TTC549 (cell line): ENCODE measurements around the gene FAM168A.
A peak's percentile ranks its signal among the peaks of the same experiment; 100 is the strongest.

Experiments used
- FAIRE-seq: peaks from 2 replicates; lab custom pipeline; 2012; peaks lifted over from hg19 to GRCh38; lab: Jason Lieb, UNC

Gene FAM168A, protein sequence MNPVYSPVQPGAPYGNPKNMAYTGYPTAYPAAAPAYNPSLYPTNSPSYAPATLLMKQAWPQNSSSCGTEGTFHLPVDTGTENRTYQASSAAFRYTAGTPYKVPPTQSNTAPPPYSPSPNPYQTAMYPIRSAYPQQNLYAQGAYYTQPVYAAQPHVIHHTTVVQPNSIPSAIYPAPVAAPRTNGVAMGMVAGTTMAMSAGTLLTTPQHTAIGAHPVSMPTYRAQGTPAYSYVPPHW

DNA sequence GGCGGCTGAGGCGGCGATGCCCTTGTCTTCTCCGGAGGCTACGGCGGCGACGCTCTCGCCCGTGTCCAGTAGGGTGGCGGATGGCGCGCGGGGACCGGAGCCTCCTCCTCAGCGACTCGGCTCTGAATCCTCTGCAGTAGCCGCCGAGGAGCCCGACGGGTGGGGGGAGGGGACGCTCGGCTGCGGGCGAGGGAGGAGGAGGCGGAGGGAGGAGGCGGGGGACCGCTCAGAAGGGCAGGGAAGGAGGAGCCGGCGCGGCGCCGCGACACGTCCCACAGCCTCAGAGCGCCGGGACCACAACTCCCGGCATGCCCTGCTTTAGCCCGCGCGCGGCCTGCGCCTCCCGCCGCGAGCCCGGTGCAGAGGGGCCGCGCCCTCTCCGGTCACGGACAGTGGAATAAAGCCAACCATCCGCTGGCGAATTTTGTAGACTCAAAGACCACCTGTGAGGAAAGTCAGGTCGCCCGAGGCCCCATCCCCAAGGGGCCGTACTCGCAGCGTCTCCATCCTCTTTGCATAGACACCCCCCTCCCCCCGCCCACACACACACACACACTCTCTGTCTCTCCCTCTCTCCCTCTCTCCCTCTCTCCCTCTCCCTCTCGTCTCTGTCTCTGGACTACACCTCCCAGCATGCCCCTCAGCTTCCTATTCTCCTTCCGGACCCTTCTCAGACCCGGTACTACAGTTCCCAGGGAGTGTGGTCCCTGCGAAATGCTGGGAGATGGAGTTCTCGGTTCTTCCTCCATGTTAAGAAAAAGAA is at the start of gene FAM168A:
Gene FAM168A (minus strand): TSS at position 157 of the 763 bp plus-strand sequence. CDS start 129,638 bp downstream, outside the sequence.
- FAIRE-seq: peak; percentile 57

DNA sequence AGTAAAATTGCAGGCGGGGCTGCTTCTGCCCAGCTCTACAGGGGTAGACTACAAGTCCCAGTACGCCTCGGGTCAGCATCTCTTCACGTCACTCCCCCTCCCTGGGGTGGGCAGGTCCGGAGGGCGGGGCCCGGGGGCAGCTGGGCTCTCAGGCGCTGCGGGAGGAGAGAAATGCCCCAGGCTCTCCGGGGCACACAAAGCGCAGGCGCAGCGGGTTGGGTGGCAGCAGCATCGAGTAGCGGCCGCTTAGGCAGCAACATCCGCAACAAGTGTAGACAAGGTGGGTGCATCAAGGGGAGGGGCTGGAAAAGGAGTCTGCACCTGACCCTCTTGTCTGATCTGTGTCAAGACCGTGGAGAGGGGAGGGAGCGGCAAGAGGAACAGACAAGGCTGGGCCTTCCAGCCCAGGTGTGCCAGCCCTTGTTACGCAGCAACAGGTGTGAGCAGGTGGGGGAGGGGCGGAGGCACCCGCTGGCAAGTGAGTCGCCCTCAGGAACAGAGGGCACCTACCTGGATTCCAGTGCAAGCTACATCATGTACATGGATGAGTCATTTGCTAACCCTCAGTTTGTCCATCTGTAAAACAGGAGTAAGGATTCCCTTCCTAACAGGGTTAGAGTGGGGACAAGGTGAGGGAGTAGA is 49.7 kb upstream of the FAM168A start:
- FAIRE-seq: peak; percentile 51

DNA sequence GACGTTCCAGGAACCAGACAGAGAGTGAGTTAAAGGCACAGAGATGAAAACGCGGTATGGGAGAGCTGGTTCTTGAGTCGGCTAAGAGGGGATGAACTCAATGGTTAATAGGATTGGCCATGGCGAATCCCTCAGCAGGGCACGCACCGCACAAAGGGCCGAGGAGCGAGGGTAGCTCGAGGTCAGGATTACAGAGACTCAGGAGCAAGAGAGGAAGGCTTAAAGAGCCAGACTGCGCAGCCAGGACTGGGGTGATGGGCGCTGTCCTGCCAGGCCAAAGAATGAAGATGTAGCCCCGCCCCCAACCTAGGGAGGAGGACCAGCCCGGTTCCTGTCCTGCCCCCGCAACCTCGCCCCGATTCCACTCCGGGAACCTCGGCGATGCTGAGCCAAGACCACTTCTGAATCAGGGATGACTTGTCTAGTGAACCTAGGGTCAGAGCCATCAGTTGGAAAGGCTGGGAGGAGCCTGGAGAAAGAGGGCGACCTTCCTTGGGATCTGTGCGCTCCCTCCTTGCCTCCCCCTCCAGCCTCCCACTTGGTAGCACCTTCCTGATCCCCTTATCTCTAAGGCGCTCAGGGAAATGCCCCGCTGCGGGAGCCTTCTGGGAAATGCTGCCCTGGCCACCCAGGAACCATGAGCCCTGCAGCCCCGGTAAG is 48.2 kb upstream of the FAM168A start, which contains the start of gene PLEKHB1:
Gene PLEKHB1 (plus strand): TSS at position 610 of the 660 bp plus-strand sequence. CDS start 28 bp downstream, at position 638.
- FAIRE-seq: no peak

DNA sequence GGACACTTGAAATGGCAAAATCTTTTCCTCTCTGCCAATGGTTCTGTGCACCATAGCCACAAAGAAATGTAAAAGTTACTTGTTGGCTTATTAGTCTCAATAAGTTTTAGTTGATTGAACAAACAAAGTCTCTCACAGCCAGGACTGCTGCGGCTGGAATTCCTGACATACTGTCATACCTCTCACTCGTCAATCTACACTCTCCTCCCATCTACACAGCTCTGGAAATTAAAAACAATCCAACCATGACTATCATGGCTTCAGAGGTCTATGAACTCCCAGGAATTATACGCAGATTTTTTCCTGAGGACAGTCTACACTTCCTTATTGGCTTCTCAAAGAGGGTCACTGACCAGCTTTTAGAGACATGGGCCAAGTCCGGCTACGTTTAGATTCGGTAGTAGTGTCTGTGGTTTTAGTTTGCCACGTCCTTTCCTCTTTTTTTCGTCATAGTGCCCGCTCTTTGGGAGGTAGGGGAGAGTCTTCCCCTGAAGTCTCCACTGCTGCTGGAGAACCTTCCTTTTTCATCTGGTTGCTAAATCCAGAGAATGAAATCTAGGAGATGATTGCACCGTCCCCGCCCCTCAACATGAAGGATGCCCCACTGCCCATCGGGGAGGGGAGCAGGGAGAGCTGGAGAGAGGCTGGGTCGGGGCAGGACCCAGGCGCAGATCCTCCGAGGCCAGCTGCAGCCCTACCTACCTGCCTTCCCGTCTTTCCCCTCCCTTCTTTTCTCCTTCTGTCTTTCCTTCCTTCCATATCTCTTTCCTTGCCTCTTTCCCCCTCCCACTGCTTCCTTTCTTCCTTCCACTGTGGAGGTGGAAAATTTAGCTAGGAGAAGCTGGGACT is 47.4 kb upstream of the FAM168A start:
- no peak for FAIRE-seq

DNA sequence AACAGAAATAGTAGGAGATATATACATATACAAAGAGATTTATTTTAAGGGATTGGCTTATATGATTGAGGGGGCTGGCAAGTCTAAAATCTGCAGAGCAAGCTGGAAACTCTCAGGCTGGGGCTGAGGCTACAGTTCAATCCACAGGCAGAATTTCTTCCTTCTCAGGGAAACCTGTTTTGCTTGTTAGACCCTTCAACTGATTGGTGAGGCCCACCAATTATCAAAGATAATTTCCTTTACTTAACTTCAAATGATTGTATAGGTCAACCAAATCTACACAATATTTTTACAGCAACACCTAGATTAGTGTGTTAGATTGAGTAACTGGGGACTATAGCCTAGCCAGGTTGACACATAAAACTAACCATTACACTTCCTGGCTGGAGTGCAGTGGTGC is 43.8 kb upstream of the FAM168A start:
- FAIRE-seq: no peak

DNA sequence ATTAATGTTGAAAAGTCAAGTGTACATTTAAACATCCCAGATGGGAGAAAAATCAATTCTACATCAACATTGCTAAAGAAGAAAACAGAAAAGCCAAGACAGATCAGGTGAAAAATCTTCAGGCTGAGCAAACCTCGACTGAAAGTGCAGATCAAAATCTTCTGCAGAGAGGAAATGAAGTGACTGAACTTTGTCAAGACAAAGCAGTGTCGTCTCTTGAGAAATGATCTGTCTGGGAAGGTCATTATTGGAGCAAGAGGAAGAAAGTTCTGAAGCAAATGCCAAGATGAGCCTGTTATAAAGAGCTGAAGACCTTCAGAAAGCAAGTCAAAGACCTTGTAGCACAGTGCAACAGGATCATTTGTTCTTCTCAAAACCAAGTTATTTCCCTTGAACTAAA is 42.7 kb upstream of the FAM168A start:
- no peak for FAIRE-seq

DNA sequence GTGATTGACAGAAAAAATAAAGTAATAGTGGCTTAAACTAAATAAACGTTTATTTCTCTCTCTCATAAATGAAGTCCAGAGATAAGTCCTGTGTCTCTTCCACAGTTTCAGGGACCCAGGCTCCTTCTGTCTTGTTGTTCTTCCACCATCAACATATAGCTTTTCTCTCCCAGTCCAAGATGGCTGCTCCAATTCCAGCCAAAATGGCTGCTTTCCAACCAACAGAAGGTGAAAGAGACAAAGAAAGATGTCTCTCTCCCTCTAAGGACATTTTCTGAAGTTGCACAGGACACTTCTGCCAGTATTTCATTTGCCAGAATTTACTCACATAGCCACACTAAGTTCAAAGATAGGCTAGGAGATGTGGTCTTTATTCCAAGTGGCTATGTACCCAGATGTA is 39.1 kb upstream of the FAM168A start:
- no peak for FAIRE-seq

DNA sequence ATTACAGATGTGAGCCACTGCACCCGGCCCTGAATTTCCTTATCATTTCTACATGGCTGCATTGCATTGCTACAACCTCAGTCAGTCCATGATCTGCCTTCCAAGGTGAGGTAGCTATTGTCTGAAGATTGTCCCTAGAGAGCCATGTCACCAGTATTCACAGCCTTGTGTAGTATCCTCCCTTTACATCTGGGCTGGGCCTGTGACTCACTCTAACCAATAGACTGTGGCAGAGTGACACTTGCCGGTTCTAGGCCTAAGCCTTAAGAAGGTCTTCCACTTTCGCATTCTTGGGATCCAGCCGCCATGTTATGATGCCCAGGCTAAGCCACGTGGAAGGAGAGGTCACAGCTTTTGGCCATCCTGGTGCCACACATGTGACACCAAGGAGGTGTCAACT is 38.3 kb upstream of the FAM168A start:
- FAIRE-seq: no peak

DNA sequence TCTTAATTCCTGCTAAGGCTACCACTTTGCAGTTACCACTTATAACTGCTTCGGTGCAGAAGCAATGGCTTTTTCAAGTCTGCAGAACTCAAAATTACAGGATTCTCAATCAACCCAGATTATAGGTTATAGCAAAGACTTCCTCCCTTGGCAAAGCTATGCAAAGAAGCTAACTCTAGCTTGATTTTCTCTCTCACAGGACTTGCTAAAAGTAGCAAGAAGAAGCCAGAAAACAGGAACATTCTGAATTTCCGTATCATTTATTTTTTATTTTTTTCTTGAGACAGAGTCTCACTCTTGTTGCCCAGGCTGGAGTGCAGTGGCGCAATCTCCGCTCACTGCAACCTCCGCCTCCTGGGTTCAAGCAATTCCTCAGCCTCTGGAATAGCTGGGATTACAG is 37.8 kb upstream of the FAM168A start:
- FAIRE-seq: no peak

DNA sequence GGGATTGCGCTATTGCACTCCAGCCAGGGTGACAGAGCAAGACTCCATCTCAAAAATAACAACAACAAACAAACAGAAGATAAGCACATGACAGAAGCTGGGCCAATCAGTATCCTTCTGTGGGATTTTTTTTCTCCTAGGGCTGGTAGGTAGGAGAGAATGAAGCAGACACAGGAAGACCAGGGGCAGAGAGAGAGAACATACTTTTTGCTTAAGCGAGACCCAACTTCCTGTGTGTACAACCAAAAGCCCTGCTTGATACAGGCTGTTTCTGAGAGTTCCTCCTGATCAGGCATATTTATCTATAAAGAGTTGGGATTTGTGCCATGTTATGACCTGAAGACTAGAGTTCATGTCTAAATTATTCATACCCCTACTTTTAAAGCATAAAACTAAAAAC is 36.1 kb upstream of the FAM168A start:
- FAIRE-seq: no peak

DNA sequence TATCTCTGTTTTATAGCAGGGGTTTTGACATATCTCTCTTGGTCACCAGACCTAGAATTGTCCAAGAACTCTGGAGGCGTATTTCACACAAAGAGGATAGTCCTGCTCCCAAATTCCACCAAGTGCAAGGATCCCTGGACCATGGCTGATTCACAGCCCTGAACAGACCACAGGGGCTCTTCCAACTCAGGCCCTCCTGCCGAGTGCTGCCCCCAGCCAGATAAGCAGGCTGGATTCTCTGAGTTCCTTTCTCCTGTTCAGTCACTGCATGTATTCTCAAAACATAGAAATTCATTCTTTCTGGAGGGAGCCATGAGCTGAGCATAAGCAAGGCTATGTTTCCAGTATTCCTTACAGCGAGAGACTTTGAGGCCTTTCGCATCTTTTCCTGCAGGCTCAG is 35.1 kb upstream of the FAM168A start:
- FAIRE-seq: no peak

DNA sequence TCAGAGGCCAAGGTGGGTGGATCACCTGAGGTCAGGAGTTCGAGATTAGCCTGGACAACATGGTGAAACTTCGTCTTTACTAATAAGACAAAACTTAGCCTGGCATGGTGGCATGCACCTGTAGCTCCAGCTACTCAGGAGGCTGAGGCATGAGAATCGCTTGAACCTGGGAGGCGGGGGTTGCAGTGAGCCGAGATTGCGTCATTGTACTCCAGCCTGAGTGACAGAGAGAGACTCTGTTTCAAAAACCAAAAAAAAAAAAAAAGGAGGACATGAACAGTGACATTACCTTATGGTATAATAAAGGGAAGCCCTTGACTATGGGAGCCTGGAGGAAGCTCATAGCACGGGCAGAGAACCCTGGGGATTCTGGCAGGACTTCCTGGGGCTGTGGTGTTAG is 32.0 kb upstream of the FAM168A start:
- no peak for FAIRE-seq

DNA sequence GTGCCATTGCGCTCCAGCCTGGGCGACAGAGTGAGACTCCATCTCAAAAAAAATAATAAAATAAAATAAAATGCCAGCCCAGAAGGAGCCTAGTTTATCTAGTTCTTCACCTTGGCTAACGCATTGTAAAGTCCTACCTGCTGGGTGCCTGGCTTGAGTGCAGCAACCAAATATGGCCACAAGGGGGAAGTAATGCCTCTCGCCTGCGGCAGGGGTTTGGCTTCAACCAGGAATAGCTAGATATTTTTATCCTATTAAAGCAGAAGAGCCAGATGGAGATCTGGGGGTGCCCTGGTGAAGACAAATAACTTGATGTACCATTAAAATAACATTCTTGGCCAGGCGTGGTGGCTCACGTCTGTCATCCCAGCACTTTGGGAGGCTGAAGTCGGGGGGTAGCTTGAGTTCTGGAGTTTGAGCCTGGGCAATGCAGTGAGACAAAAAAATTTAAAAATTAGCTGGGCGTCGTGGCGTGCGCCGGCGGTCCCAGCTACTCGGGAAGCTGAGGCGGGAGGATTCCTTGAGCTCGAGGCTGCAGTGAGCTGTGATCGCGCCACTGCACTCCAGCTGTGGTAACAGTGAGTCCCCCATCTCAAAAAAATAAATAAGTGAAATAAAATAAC is 27.9 kb upstream of the FAM168A start:
- peak; percentile 3 for FAIRE-seq

DNA sequence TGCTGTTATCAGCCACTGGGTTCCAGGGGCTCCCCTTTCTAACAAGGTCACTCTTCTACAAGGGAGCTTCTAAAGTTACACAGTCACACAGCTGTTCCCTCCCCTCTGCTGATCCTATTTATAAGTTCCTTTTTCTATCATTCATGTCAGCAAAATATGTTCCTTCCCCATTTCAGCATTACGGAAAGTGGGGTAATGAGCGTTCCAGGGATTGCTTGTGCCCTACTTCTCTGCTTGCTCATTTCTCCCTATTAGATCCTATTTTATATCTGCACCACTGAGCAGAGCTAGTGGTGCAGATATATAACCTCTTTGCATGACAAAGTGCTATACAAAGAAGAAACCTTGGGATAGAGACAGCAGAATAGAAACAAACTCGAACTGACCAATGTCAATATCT is 25.8 kb upstream of the FAM168A start:
- FAIRE-seq: no peak

DNA sequence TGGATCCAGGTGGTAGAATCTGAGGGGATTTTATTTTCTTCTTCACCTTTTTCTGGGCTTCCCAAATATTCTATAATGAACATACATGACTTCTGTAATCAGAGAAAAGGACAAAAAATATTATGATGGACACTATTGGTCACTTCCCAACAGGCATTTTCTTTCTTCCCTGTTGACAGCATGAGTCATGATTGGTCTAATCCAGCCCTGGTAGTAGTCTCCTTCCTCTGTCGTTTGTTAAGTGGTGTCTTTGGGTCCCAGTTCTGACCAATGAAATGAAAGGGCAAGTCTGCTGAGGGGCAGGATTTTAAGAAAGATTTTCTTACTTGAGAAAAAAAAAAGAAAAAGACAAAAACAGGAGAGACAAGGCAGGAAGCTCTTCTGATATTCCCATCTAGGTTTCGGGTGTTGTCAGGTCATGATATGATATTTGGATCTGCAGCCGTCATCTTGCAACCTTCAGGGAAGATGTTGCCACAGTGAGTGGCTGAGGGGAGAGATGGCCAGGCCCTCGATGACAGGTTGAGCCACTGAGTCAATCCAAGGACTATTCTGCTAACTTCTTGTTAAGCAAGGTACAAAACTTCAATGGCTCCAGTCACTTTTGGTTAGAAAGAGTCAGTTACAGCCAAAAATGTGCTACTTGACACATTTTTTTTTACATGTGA is 25.1 kb upstream of the FAM168A start:
- no peak for FAIRE-seq

DNA sequence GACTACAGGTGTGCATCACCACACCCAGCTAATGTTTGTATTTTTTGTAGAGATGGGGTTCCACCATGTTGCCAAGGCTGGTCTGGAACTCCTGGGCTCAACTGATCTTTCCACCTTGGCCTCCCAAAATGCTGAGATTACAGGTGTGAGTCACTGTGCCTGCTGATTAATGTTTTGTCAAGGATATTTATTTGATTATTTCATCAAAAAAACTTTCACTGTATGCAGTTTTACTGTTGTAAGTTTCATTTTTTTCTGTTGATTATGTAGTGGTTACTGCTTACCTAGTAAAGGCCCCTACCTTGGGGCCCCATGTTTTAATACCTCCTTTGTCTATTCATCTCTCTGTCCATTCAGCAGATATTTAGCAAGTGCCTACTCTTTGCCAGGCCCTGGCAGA is 16.7 kb upstream of the FAM168A start:
- no peak for FAIRE-seq

DNA sequence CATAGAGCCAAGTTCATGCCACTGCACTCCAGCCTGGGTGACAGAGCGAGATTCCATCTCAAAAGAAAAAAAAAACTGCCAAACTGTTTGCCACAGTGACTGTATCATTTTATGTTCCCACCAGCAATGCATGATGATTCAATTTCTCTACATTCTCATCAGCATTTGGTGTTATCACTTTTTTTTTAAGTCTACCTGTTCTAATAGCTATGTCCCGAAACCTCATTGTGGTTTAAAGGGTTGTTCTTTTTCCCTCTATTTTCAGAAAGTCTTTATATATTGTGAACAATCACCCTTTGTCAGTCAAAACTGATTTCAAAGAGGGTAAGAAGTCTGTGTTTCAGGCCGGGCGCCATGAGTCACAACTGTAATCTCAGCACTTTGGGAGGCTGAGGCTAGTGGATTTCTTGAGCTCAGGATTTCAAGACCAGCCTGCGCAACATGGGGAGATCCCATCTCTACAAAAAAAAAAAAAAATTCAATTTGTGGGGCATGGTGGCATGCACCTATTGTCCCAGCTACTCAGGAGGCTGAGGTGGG is 14.8 kb upstream of the FAM168A start:
- FAIRE-seq: no peak

DNA sequence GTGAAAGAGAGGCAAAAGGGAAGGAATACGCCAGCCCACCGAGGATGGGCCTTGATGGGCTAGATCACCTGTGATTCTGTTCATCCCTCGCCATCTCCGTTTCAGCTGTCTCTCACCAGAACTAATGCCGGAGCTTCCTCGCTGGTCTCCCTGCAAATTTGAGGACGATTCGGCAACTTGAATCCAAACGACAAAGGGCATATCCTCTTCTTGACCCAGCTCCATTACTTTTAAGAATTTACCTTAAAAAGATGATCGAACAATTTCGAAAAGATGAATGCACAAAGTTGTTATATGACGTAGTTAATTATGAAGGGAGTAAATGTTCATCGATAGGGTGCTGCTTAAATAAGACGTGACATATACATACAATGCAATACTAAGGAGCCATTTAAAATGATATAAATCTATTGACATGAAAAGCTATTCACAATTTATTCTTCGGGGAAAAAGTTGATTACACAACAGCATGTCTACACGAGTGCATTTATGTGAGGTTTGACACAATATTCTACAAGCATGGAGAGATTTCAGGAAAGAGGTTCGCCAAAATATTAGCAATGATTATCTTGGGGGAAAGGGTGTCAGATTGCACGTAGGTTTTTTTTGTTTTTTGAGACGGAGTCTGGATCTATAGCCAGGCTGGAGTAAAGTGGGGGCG is 937 bp upstream of the FAM168A start:
- no peak for FAIRE-seq

DNA sequence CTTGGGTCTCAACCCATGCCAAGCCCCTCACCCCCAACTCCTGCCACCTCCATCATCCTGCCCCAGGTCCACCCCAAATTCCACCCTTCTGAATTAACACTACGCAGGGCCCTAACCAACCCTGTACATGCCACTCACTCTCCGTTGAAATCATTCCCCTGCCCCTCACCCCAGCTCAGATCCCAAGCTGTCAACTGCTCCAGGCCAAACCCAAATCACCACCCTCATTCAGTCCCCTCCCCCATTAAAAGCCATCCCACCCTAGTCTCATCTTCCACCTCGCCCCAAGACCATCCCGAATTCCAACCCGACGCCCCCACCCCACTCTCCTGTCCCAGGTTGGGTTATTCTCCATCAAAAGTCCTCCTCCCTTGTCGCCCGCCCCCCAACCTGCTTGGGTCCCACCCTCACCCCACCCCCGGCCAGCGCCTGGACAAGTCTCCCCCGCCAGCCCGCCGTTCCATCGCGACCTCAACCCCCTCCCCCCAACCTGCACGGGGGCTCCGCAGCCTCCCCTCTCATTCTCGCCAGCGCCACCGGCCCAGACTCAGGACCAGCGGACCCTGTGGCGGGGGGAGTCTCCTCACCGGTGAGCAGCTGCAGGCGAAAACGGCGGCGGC is 466 bp downstream of the FAM168A start:
- FAIRE-seq: no peak

DNA sequence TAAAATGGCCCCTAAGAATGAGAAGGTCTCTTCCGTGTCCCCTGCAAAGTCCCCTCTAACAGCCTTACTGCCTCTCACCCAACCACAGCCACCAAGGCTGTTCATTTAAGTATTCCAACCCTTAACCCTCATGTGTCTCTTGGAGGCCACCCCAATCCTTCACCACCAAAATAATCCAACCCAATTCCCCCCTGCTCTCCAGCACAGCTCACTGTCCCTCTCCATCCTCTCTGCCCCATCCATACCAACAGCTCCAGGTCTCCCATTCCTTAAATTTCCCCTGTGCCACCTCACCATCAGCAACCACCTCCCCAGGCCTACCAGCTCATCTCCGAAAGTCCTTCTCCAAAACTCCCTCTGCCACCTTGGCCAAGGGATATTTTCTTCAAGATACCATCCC is 1.4 kb downstream of the FAM168A start:
- FAIRE-seq: no peak
